HG02571 (cell line): Measurements from ENCODE around the gene GNMT.
"Not testable (repeated sequence)": the region's sequence is repeated elsewhere in the genome, so short reads cannot be mapped to it uniquely, and the experiment has no call there.

Experiments
- ATAC-seq: cut with Tn5 transposase; IDR thresholded peaks from one replicate; pipeline ENCODE4 v1.9.1; 2021; ENCODE audit warnings: mild to moderate bottlenecking, moderate library complexity; ENCODE audit not compliant: unreplicated experiment

Gene GNMT

DNA sequence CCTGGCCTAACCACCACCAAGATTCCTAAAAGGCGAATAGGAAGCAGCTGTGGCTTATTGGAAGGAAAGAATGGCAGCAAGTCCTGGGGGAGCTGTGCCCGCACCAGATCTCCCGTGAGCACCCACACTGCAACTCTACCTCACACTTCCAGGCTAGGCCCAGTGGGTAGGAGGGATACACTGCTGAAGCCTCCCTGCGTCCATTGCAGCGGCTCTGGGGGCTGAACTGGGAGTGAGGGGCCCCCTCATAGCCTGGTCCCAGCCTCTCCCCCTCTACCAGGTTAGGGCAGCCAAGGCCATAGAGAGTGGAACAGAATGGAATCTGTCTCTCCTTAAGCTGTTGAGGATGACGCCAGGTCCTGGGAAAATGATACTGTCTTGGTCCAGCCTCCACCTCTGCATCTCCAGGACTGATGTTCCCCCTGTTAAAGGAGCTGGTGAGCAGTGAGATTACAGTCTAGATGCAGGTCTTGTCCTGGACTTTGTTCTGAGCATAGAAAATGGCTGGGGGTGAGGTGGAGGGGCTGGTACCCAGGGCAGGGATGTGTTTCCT is 20.0 kb upstream of the GNMT start:
- ATAC-seq, result no peak

GRCh38 chr6:42941356-42941755 is 19.2 kb upstream of the GNMT start:
- ATAC-seq, result not testable (repeated sequence)

GRCh38 chr6:42942444-42942843 is 18.1 kb upstream of the GNMT start:
- ATAC-seq, result no peak

DNA sequence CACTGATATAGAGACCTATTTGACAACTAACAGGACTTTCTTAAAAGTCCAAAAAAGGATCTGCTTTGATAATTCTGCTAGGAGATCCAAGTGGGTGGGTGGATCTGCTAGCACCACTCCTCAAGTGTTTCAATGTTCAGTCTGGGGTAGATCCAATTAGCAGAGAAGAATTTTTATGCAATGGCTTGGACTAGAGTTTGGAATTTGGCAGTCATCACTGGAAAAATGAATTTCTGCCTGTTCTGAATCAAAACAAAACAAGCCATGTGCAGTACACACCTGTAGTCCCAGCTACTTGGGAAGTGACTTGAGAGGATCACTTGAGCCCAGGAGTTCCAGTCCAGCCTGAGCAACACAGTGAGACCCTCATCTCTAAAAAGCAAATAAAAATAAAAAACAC is 12.6 kb upstream of the GNMT start:
- no peak for ATAC-seq

GRCh38 chr6:42952389-42952788 is 8.2 kb upstream of the GNMT start:
- ATAC-seq, result no peak

DNA sequence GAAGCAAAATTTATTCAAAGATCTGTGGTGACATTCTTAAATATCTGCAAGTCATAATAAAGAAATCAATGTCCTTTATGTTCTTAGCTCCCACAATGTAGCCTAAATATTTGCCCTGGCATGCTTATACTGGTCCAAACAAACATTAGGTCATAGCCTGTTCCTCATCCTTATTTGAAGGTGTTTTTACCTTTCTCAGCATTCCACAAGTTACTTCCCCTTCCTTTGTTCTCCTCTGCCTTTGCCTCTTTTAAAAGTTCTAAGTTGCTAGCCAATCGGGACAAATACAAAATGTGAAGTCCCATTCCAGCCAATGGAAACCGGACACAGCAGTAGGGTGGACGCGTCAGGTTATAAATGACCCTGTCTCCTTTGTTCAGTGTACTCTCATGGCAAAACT is 6.1 kb upstream of the GNMT start:
- ATAC-seq, result not testable (repeated sequence)

DNA sequence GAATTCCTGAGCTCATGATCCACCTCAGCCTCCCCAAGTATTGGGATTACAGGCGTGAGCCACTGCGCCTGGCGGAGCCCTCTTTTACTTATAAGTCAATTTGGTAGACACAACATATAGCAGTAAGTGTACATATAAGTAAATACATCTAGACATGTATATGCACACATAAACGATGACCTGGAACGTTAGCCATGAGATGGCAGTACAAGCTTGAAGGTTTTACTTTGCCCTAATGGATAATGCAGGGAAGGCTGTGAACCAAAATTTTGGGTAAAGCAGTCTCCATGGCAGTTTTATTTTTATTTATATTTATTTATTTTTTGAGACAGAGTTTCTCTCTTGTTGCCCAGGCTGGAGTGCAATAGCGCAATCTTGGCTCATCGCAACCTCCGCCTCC is 2.4 kb upstream of the GNMT start:
- ATAC-seq, result no peak

GRCh38 chr6:42959917-42960242 is 674 bp upstream of the GNMT start:
- no peak for ATAC-seq

DNA sequence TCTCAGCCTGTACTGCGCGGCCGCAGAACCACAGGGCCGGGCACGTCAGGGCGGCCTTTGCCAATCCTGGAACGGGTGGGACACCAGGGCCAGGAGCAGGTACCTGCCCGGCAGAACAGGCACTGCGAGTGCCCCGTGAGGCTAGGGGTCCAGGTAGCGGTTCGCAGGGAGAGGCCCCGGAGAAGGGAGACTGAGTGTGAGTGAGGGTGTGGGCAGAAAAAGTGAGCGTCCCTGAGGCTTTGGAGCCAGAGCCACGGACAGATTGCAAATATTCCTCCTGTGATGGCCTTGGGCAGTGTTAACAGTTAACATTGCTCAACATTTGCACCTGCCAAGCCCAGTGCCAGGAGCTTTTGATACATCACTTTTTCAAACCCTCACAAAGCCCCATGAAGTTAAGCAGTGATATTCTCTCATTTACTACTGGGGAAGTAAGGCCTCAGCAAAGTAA is 491 bp downstream of the GNMT start:
- ATAC-seq, result no peak

- no peak for ATAC-seq
These were observed 1.5 kb downstream of the GNMT start for GRCh38 chr6:42962096-42962495.

- ATAC-seq, result no peak
These were observed 2.1 kb downstream of the GNMT start for GRCh38 chr6:42962502-42963178.

GRCh38 chr6:42963179-42963854 is 2.8 kb downstream of the GNMT start:
- no peak for ATAC-seq

DNA sequence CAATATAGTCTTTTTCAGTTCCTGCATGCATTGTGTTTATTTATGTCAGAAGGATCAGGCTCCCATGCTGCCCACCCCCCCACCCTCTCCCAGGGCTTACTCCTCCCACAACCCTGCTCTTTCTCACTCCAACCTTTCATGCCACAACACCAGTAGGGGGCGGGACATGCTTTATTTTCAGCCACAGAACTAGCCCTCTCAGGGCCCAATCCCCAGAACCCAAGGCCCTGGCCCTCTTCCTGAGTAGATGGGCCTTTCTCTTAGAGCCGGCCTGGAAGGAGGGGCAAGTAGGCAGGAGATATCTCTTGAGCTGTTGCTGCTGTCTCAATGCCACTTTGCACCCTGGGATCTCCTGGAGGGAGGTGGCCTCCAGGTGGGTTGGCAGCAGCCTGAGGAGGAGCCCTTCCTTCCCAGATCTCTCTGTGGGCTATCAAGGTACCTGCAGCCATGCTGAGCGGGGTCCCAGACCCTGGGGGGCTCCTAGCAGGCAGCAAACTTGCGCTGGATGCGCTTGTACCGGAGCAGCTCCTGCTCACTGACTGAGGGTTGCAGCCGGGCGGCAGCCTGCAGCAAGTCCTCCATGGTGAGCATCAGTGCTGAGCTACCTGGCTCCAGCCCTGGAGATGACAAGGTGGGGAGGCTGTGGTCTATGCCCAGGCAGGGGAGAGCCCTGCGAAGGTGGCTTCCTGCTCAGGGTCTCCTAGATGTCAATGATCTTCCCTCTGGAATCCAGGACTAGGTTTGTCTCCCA is 3.5 kb downstream of the GNMT start:
- ATAC-seq, result no peak

GRCh38 chr6:42966571-42966970 is 6.0 kb downstream of the GNMT start:
- ATAC-seq, result no peak

- ATAC-seq, result no peak
These were observed 6.7 kb downstream of the GNMT start for GRCh38 chr6:42967228-42967627.

DNA sequence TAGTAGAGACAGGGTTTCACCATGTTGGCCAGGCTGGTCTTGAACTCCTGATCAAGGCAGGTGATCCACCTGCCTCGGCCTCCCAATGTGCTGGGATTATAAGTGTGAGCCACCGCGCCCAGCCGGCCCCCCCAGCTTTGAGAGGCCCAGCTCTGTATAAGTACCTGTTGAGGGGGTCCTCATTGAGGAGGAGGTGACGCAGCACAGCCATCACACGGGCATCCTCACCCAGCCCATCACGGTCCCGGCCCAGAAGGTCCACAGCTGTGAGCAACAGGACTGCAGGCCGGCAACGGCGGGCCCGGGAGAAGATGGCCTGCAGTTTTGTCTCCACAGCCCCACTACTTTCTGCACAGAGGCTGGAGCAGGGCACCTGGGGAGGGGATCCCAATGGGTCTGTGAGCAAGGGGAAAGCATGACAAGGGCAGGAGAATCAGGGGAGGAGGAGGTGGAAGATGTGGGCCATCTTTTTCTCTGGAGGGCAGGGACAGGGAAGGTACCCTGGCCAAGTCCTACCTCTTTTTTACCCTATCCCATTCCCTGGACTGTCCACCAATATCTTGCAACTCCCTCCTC is 7.7 kb downstream of the GNMT start:
- ATAC-seq, result no peak

DNA sequence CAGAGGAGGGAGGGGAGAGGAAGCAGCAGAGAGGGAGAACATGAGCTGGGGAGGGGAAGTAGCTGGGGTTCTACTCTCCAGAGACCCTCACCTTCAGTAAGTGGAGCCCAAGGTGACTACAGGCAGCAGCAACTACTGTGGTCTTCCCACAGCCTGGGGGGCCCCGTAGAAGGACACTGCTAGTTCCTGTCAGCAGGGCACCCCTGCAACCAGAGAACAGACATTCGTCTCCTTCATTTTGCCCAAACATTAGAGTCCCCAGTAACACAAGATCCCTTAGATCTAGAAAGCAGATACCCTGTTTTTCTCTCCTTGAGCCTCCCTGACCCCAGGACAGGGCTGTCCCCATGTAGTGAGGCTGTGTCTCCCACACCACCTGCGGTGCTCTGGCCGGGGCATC is 8.2 kb downstream of the GNMT start:
- ATAC-seq, result no peak

GRCh38 chr6:42969431-42969830 is 8.9 kb downstream of the GNMT start:
- ATAC-seq, result no peak

DNA sequence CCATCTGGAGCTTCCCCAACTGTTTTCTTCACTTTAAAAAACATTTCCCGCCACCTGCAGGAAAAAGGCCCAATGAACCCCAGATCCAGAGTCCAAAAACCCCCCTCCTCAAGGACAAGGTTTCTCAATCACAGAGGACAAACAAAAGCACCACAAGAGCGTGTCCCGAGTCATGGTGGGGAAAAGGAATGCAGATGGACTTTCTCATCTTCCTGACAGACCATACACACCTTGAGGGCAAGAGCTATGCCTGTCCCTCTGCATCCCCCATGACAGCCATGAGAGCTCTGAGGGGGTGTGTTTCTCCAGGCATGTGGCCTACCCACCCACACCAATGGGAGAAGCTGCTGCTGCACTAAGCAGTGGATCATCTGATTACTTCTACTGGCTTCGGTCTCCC is 9.4 kb downstream of the GNMT start:
- no peak for ATAC-seq

GRCh38 chr6:42970871-42971612 is 10.5 kb downstream of the GNMT start:
- no peak for ATAC-seq
